A172 (cell line): ENCODE data around the gene ARL8A. TPM values are rescaled to one million over a fixed set of nuclear protein-coding genes. Genes with fewer than 3 reads are reported as not detected.
"Not testable (repeated sequence)": the region's sequence is repeated elsewhere in the genome, so short reads cannot be mapped to it uniquely, and the experiment has no call there.

ENCODE experiments used
- DNase-seq: peaks from one replicate; pipeline ENCODE4 v3.0.0-alpha.2; 2015; ENCODE audit warnings: low spot score
- total RNA-seq: library from RNA; depleted of rRNA; stranded (reverse); fragments of >200 nt; shearing (Covaris generic); gene quantifications from 2 replicates; pipeline ENCODE4 v1.2.3, GENCODE V29; 2014

The ARL8A gene
- total RNA-seq, 1 experiment from 2014 or later, result 42.6 TPM

GRCh38 chr1:202158810-202159533 is 14.4 kb upstream of the ARL8A start:
- DNase-seq, result no peak

- no peak for DNase-seq
Observed at GRCh38 chr1:202157945-202158344, 13.4 kb upstream of the ARL8A start.

- no peak for DNase-seq
Observed at GRCh38 chr1:202156590-202156989, 12.1 kb upstream of the ARL8A start.

- peak; percentile 58 for DNase-seq
Observed at GRCh38 chr1:202155478-202156021, 11.0 kb upstream of the ARL8A start.

- DNase-seq, result no peak
Observed at GRCh38 chr1:202154766-202155477, 10.4 kb upstream of the ARL8A start.

GRCh38 chr1:202154148-202154765 is 9.7 kb upstream of the ARL8A start:
- DNase-seq, result no peak

- no peak for DNase-seq
Observed at GRCh38 chr1:202153284-202153683, 8.7 kb upstream of the ARL8A start.

- DNase-seq, result no peak
Observed at GRCh38 chr1:202152399-202152798, 7.9 kb upstream of the ARL8A start.

GRCh38 chr1:202151045-202151444 is 6.5 kb upstream of the ARL8A start:
- DNase-seq, result no peak

- DNase-seq, result no peak
Observed at GRCh38 chr1:202150602-202151001, 6.1 kb upstream of the ARL8A start.

GRCh38 chr1:202150187-202150586 is 5.7 kb upstream of the ARL8A start:
- DNase-seq, result no peak

GRCh38 chr1:202149566-202149965 is 5.0 kb upstream of the ARL8A start:
- DNase-seq, result no peak

- no peak for DNase-seq
Observed at GRCh38 chr1:202148391-202148790, 3.9 kb upstream of the ARL8A start.

- no peak for DNase-seq
Observed at GRCh38 chr1:202146993-202147392, 2.5 kb upstream of the ARL8A start.

- DNase-seq, result no peak
Observed at GRCh38 chr1:202146279-202146678, 1.7 kb upstream of the ARL8A start.

- DNase-seq, result not testable (repeated sequence)
Observed at GRCh38 chr1:202145744-202146140, 1.2 kb upstream of the ARL8A start.

- DNase-seq, result no peak
Observed at GRCh38 chr1:202145068-202145743, 669 bp upstream of the ARL8A start.

- no peak for DNase-seq
Observed at GRCh38 chr1:202143768-202144401, 652 bp downstream of the ARL8A start.

GRCh38 chr1:202143011-202143767 is 1.3 kb downstream of the ARL8A start:
- DNase-seq, result no peak

- not testable (repeated sequence) for DNase-seq
Observed at GRCh38 chr1:202141468-202141867, 3.1 kb downstream of the ARL8A start.

- DNase-seq, result no peak
Observed at GRCh38 chr1:202140833-202141232, 3.7 kb downstream of the ARL8A start.
